HepG2 (cell line): Measurements from ENCODE around the gene RARG. TPM values are rescaled to one million over a fixed set of nuclear protein-coding genes. Genes with fewer than 3 reads are reported as not detected.

ENCODE experiments used
- HNF1A ChIP-seq, 2 experiments: sonication (generic) in 1 of 2; formaldehyde crosslinking in 1 of 2; IDR thresholded peaks; 2 replicates each; pipeline versions ENCODE4 v1.4.0 to v1.6.1; 2016 to 2020; ENCODE audit warnings: borderline replicate concordance in 1 of 2, low read depth in 1 of 2, mild to moderate bottlenecking in 1 of 2, missing genetic modification reagents in 1 of 2
- KDM5A ChIP-seq: fragments of 200-600 bp; sonication (generic); IDR thresholded peaks from 2 replicates; pipeline ENCODE4 v1.7.0; 2018; ENCODE audit warnings: antibody characterized with exemption, mild to moderate bottlenecking, low read length, borderline replicate concordance
- KLF6 ChIP-seq: IDR thresholded peaks from 2 replicates; pipeline ENCODE4 v1.8.0; 2016; ENCODE audit warnings: missing biosample characterization, missing genetic modification reagents
- MBD4 ChIP-seq: IDR thresholded peaks from 2 replicates; pipeline ENCODE4 v1.6.1; 2012; ENCODE audit warnings: low read length, inconsistent platforms, borderline replicate concordance
- SIN3A ChIP-seq: IDR thresholded peaks from 2 replicates; pipeline ENCODE4 v1.6.1; 2011; ENCODE audit warnings: low read depth, mild to moderate bottlenecking, control low read depth, low read length, borderline replicate concordance
- SMC3 ChIP-seq: IDR thresholded peaks from 2 replicates; pipeline ENCODE4 v1.6.1; 2011; ENCODE audit warnings: low read length, improper control_type of control experiment
- ZBTB46 ChIP-seq: sonication (generic); formaldehyde crosslinking; IDR thresholded peaks from 2 replicates; pipeline ENCODE4 v1.4.0; 2020; ENCODE audit warnings: mild to moderate bottlenecking, missing genetic modification reagents, borderline replicate concordance
- ZNF367 ChIP-seq: sonication (generic); formaldehyde crosslinking; IDR thresholded peaks from 2 replicates; pipeline ENCODE4 v1.4.0; 2020; ENCODE audit warnings: missing genetic modification reagents, borderline replicate concordance
- ZNF619 ChIP-seq: sonication (generic); formaldehyde crosslinking; IDR thresholded peaks from 2 replicates; pipeline ENCODE4 v1.4.0; 2020; ENCODE audit warnings: mild to moderate bottlenecking, missing genetic modification reagents
- ZNF879 ChIP-seq: sonication (generic); formaldehyde crosslinking; IDR thresholded peaks from 2 replicates; pipeline ENCODE4 v1.8.1; 2023; ENCODE audit warnings: missing genetic modification reagents
- polyA plus RNA-seq, 8 experiments: library from polyadenylated mRNA; depleted of rRNA in 3 of 8; stranded (reverse) in 7 of 8; unstranded in 1 of 8; fragments of >200 nt; fragmentation: Illumina TruSeq in 4 of 8; extraction: Trizol in 4 of 8; gene quantifications; 2 replicates each; pipeline versions ENCODE4 v1.2.1 to v1.2.3, GENCODE V29; 2011 to 2016; ENCODE audit warnings: low read depth in 4 of 8, missing spikeins in 1 of 8, mixed read lengths in 1 of 8; ENCODE audit not compliant: insufficient read depth in 1 of 8
- total RNA-seq, 5 experiments: library from RNA; depleted of rRNA; stranded (reverse); fragments of >200 nt; fragmentation: Illumina TruSeq; extraction: Trizol; gene quantifications; 2 replicates each; pipeline ENCODE4 v1.2.3, GENCODE V29; 2016; ENCODE audit warnings: low read depth in 1 of 5
- TF ChIP-seq, protein P1 (sequence below): sonication (generic); formaldehyde crosslinking; IDR thresholded peaks from 2 replicates; pipeline ENCODE4 v1.4.0; 2020; ENCODE audit warnings: mild to moderate bottlenecking, low read depth, missing genetic modification reagents
- TF ChIP-seq, protein P2 (sequence below): IDR thresholded peaks from 2 replicates; pipeline ENCODE4 v1.6.1; 2012; ENCODE audit warnings: low read depth, low read length, improper control_type of control experiment

RARG gene
- total and polyA plus RNA-seq, 2 of the 13 experiments (the other 11 are each of a cell fraction or from before 2014, with no cell fraction given) = 0.77 to 1.5 TPM

DNA sequence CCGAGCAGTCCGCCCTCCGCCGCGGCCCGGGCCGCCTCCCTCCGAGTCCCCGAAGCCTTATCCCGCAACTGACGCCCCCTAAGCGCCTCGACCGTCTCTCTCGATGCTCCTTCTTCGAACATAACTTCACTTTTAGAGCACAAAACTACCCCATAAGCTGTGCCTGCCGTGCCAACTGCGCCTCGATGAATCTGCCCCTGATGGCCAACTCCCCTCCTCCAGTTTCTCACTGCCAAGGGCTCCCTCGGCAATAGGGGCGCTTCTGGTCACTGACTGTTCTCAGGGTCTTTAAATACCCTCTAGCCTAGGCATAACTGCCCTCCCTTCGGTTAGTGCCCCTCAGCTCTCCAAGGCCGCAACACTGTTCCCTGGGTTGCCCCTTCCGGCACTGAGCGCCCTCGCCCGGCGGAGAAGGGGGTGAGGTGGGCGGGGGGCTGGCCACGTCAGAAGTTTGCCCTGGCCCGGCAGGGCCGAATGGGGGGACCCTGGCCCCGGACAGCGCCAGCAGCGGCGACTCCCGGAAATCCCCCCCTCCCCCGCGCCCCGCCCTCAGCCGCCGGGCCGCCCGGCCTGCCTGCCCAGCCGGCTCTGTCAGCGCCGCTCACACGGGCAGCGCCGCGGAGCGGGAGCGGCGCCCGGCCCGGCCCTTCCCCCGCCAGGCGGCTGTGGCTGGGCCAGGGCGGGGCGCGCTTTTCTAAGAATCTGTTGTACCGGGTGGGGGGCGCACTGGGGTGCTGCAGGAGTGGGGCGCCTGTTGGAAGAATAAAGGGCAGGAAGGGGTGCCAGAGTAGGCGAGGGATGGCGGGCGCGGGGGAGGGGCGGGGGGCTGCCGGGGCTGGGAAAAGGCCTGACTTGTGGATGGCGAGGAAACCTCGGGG lies 10.6 kb downstream of the RARG start (continued):
- TF ChIP-seq ZNF619 (CRISPR knock-in tag) = no peak; the same call in 1 of the 2 replicates
- TF ChIP-seq, protein P1, sequence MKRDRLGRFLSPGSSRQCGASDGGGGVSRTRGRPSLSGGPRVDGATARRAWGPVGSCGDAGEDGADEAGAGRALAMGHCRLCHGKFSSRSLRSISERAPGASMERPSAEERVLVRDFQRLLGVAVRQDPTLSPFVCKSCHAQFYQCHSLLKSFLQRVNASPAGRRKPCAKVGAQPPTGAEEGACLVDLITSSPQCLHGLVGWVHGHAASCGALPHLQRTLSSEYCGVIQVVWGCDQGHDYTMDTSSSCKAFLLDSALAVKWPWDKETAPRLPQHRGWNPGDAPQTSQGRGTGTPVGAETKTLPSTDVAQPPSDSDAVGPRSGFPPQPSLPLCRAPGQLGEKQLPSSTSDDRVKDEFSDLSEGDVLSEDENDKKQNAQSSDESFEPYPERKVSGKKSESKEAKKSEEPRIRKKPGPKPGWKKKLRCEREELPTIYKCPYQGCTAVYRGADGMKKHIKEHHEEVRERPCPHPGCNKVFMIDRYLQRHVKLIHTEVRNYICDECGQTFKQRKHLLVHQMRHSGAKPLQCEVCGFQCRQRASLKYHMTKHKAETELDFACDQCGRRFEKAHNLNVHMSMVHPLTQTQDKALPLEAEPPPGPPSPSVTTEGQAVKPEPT = no peak
- no peak for TF ChIP-seq ZNF879
- TF ChIP-seq KDM5A = no peak
- no peak for TF ChIP-seq SMC3
- no peak for TF ChIP-seq HNF1A (IDR thresholded peaks at IDR 0.05; ENCODE audit: low read depth)
- no peak for TF ChIP-seq HNF1A (CRISPR knock-in tag; IDR thresholded peaks at IDR 0.05; ENCODE audit: borderline replicate concordance)
- TF ChIP-seq ZBTB46 (CRISPR knock-in tag) = no peak
- peak; percentile 54; the same call in 1 of the 2 replicates for TF ChIP-seq SIN3A
- no peak for TF ChIP-seq KLF6 (CRISPR knock-in tag)
- no peak for TF ChIP-seq MBD4
- TF ChIP-seq, protein P2, sequence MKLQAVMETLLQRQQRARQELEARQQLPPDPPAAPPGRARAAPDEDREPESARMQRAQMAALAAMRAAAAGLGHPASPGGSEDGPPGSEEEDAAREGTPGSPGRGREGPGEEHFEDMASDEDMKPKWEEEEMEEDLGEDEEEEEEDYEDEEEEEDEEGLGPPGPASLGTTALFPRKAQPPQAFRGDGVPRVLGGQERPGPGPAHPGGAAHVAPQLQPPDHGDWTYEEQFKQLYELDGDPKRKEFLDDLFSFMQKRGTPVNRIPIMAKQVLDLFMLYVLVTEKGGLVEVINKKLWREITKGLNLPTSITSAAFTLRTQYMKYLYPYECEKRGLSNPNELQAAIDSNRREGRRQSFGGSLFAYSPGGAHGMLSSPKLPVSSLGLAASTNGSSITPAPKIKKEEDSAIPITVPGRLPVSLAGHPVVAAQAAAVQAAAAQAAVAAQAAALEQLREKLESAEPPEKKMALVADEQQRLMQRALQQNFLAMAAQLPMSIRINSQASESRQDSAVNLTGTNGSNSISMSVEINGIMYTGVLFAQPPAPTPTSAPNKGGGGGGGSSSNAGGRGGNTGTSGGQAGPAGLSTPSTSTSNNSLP = no peak
- TF ChIP-seq ZNF367 (CRISPR knock-in tag) = no peak
